GM23248 (cell line): Measurements from ENCODE around the gene TENM4.

Experiments used
- EZH2 ChIP-seq: fragments of 200-600 bp; sonication (generic); IDR thresholded peaks from 2 replicates; pipeline ENCODE4 v1.6.1; 2018; ENCODE audit warnings: antibody characterized with exemption, mild to moderate bottlenecking; ENCODE audit not compliant: insufficient read depth, poor library complexity, severe bottlenecking
- EZH2phosphoT487 ChIP-seq: fragments of 200-600 bp; sonication (generic); IDR thresholded peaks from 2 replicates; pipeline ENCODE4 v1.6.1; 2018; ENCODE audit warnings: antibody characterized with exemption, moderate library complexity, mild to moderate bottlenecking, low read depth; ENCODE audit not compliant: insufficient read depth

- TF ChIP-seq EZH2phosphoT487 (no peak), EZH2 (no peak)
Observed at GRCh38 chr11:79110321-79110720, 330.5 kb downstream of the TENM4 start.
